ENCODE results near the gene WHRN. TPM values are rescaled to one million over a fixed set of nuclear protein-coding genes. Genes with fewer than 3 reads are reported as not detected.

The WHRN gene
- total and polyA plus RNA-seq, 2 of the 8 experiments (the other 6 are each of a cell fraction or from before 2014, with no cell fraction given), result 4.4 to 7.7 TPM

GRCh38 chr9:114494776-114495569 is 10.3 kb downstream of the WHRN start (continued):
- TF ChIP-seq POLR2AphosphoS5 (IDR thresholded peaks at IDR 0.05; ENCODE audit: low read depth, low read length) (no peak), BACH1 (IDR thresholded peaks at IDR 0.05; ENCODE audit: low read length) (no peak), FOSL1 (IDR thresholded peaks at IDR 0.05; ENCODE audit: insufficient read depth, low read depth, low read length) (no peak), POU5F1 (IDR thresholded peaks at IDR 0.05; ENCODE audit: low read depth, low read length) (no peak), SIX5 (IDR thresholded peaks at IDR 0.05; ENCODE audit: low read depth, low read length) (no peak), CTBP2 (IDR thresholded peaks at IDR 0.05; ENCODE audit: borderline replicate concordance, insufficient read depth, insufficient read length, low read length) (no peak), CHD1 (IDR thresholded peaks at IDR 0.05; ENCODE audit: low read depth, low read length) (no peak)

Data from H1 (cell line).